Immature natural killer cell (primary cell): ENCODE data around the gene L3MBTL1. TPM values are rescaled to one million over a fixed set of nuclear protein-coding genes. Genes with fewer than 3 reads are reported as not detected.

ENCODE experiments used
- DNase-seq, 3 donors: peaks; one replicate each; pipeline ENCODE4 v3.0.0; 2022; ENCODE audit warnings: mixed read lengths in 1 of 3
- H3K27ac Mint-ChIP-seq, 6 donors: one replicate each; pipeline ENCODE4 v1.8.0; 2020; ENCODE audit warnings: mixed read lengths in 6 of 6, mild to moderate bottlenecking in 5 of 6, inconsistent platforms in 4 of 6, moderate library complexity in 3 of 6
- H3K27me3 Mint-ChIP-seq, 3 donors: one replicate each; pipeline ENCODE4 v1.8.0; 2020 to 2021; ENCODE audit warnings: low read depth in 3 of 3, mild to moderate bottlenecking in 3 of 3, mixed read lengths in 3 of 3, moderate library complexity in 3 of 3, inconsistent platforms in 1 of 3
- H3K36me3 Mint-ChIP-seq, 3 donors: one replicate each; pipeline ENCODE4 v1.8.0; 2020; ENCODE audit warnings: mixed read lengths in 3 of 3, inconsistent platforms in 2 of 3, mild to moderate bottlenecking in 2 of 3
- H3K4me1 Mint-ChIP-seq, 2 donors: one replicate each; pipeline ENCODE4 v1.8.0; 2020; ENCODE audit warnings: inconsistent platforms in 2 of 2, mild to moderate bottlenecking in 2 of 2, mixed read lengths in 2 of 2, moderate library complexity in 1 of 2
- H3K4me3 Mint-ChIP-seq, 5 donors: one replicate each; pipeline ENCODE4 v1.8.0; 2020; ENCODE audit warnings: mild to moderate bottlenecking in 5 of 5, mixed read lengths in 5 of 5, inconsistent platforms in 3 of 5, moderate library complexity in 3 of 5
- H3K9me3 Mint-ChIP-seq, 6 donors: one replicate each; pipeline ENCODE4 v1.8.0; 2020; ENCODE audit warnings: mild to moderate bottlenecking in 6 of 6, mixed read lengths in 6 of 6, inconsistent platforms in 4 of 6, moderate library complexity in 3 of 6
- polyA plus RNA-seq, 3 donors: library from polyadenylated mRNA; unstranded; fragments of 300-500 nt; fragmentation: Illumina TruSeq; gene quantifications; one replicate each; pipeline ENCODE4 v1.2.3, GENCODE V29; 2021

L3MBTL1 gene
- polyA plus RNA-seq, 3 donors from 2014 or later, result 0.91 to 1.8 TPM; not detected in 1

- H3K4me3 Mint-ChIP-seq, result peak overlapping the region; percentile 90 to 97 (median 95)
- H3K9me3 Mint-ChIP-seq, result no peaks in the 10 kb centered on the region
- peak overlapping the region; percentile 83 to 93 (median 86) for H3K27ac Mint-ChIP-seq
- peaks cover 0 to 3% (median 0%) of the 10 kb centered on the region in 3 donors for H3K36me3 Mint-ChIP-seq
- peaks cover 5 to 14% (median 11%) of the 10 kb centered on the region in 3 donors for H3K27me3 Mint-ChIP-seq
- peaks cover 20 to 21% of the 10 kb centered on the region in 2 donors for H3K4me1 Mint-ChIP-seq
- DNase-seq, result peak; percentile 97 to 98 (median 97)
These were observed 6.6 kb downstream of the L3MBTL1 start for GRCh38 chr20:43513931-43514647.

DNA sequence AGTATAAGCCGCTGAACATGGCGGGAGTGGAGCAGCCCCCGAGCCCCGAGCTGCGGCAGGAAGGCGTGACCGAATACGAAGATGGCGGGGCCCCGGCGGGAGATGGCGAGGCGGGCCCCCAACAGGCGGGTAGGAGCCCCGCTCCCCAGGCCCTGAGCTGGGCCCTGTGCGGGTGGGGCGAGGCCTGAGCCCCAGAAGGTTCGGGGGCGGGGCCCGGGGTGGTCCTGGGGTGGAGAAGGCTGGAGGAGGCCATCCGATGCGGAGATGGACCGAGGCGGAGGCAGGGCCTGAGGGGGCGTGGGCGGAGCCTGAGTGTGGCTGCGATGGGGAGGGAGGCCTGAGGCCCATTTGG lies 7.1 kb downstream of the L3MBTL1 start:
- H3K4me1 Mint-ChIP-seq, result peaks cover 20 to 21% of the 10 kb centered on the region in 2 donors
- DNase-seq, result no peak
- H3K4me3 Mint-ChIP-seq, result peak overlapping the region; percentile 90 to 97 (median 95)
- peaks cover 0 to under 1% (median 0%) of the 10 kb centered on the region in 3 donors for H3K36me3 Mint-ChIP-seq
- H3K27ac Mint-ChIP-seq, result peak overlapping the region; percentile 83 to 93 (median 86)
- no peaks in the 10 kb centered on the region for H3K9me3 Mint-ChIP-seq
- H3K27me3 Mint-ChIP-seq, result peaks cover 5 to 11% (median 9%) of the 10 kb centered on the region in 3 donors

DNA sequence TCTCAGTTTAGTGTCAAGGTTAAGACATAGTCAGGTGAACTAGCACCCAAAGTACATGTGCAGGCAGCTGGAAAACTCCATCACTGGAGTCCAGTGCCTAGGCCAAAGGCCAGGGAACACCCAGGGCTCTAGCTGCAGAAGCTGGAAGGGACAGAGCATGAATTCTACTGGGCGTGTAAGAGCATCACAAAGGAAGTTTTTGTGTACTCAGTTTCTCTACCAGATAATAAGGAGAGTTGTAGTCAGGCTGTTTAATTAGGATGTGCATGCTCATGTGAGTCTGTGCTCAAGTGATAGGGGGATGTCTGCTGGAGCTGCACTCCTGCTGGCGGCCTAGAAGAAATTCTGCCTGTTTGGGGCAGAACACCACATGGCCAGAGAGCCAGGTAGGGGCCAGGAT lies 8.1 kb downstream of the L3MBTL1 start:
- Mint-ChIP-seq H3K27me3 (peaks cover 5 to 11% (median 9%) of the 10 kb centered on the region in 3 donors), H3K36me3 (no peaks in the 10 kb centered on the region), H3K4me1 (peaks cover 20 to 21% of the 10 kb centered on the region in 2 donors), H3K27ac (no peak overlapping the region), H3K4me3 (peak overlapping the region in 4 of 5 donors; percentile 29 to 96 (median 76)), H3K9me3 (no peaks in the 10 kb centered on the region)
- no peak for DNase-seq

- Mint-ChIP-seq H3K4me3 (peak overlapping the region in 2 of 5 donors; percentile 0 to 5), H3K4me1 (peaks cover 20 to 21% of the 10 kb centered on the region in 2 donors), H3K27me3 (peaks cover 5 to 11% (median 9%) of the 10 kb centered on the region in 3 donors), H3K9me3 (no peaks in the 10 kb centered on the region), H3K27ac (no peak overlapping the region), H3K36me3 (no peaks in the 10 kb centered on the region)
- DNase-seq, result no peak
These were observed 8.8 kb downstream of the L3MBTL1 start for GRCh38 chr20:43516251-43516824.

DNA sequence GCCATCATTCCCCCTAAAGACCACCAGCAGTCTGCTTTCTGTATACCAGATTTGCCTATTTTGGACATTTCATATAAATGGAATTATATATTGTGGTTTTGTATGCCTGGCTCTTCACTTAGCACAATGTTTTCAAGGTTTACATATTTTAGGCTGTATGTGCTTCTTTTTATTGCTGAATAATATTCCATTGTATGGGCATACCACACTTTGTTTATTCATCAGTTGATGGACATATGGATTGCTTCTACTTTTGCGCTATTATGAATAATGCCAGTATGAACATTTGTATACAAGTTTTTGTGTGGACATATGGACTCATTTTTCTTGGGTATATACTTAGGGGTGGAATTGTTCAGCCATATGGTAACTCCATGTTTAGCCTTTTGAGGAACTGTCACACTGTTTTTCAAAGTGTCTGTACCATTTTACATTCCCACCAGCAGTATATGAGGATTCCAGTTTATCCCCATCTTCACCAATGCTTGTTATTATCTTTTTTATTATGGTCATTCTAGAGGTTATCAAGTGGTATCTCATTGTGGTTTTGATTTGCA lies 12.7 kb downstream of the L3MBTL1 start:
- peaks cover 10 to 13% of the 10 kb centered on the region in 2 donors for H3K4me1 Mint-ChIP-seq
- H3K27me3 Mint-ChIP-seq, result peaks cover 0 to 3% (median 0%) of the 10 kb centered on the region in 3 donors
- H3K27ac Mint-ChIP-seq, result no peak overlapping the region
- peaks cover 0 to 4% (median 0%) of the 10 kb centered on the region in 6 donors for H3K9me3 Mint-ChIP-seq
- DNase-seq, result no peak
- no peaks in the 10 kb centered on the region for H3K36me3 Mint-ChIP-seq
- H3K4me3 Mint-ChIP-seq, result no peak overlapping the region

- H3K4me1 Mint-ChIP-seq, result peaks cover 0 to 2% of the 10 kb centered on the region in 2 donors
These were observed 17.5 kb downstream of the L3MBTL1 start for GRCh38 chr20:43525021-43525420.

GRCh38 chr20:43528258-43528875 lies 20.9 kb downstream of the L3MBTL1 start:
- H3K27ac Mint-ChIP-seq, result no peak overlapping the region
- peaks cover 0 to 2% (median 0%) of the 10 kb centered on the region in 3 donors for H3K27me3 Mint-ChIP-seq
- H3K36me3 Mint-ChIP-seq, result peaks cover 0 to 4% (median 0%) of the 10 kb centered on the region in 3 donors
- peaks cover 0 to 4% (median 0%) of the 10 kb centered on the region in 6 donors for H3K9me3 Mint-ChIP-seq
- no peak for DNase-seq
- no peak overlapping the region for H3K4me3 Mint-ChIP-seq
- peaks cover 0 to 2% of the 10 kb centered on the region in 2 donors for H3K4me1 Mint-ChIP-seq

More at GRCh38 chr20:43525021-43525420, 17.5 kb downstream of the L3MBTL1 start:
- H3K36me3 Mint-ChIP-seq, result peaks cover 0 to 4% (median 0%) of the 10 kb centered on the region in 3 donors
- H3K27ac Mint-ChIP-seq, result no peak overlapping the region
- H3K9me3 Mint-ChIP-seq, result peaks cover 0 to 4% (median 0%) of the 10 kb centered on the region in 6 donors
- no peak overlapping the region for H3K4me3 Mint-ChIP-seq
- H3K27me3 Mint-ChIP-seq, result peaks cover 0 to 2% (median 0%) of the 10 kb centered on the region in 3 donors
- no peak for DNase-seq

GRCh38 chr20:43529051-43529450 lies 21.6 kb downstream of the L3MBTL1 start:
- H3K4me1 Mint-ChIP-seq, result peaks cover 0 to 2% of the 10 kb centered on the region in 2 donors
- peaks cover 0 to 4% (median 0%) of the 10 kb centered on the region in 3 donors for H3K36me3 Mint-ChIP-seq
- no peak overlapping the region for H3K4me3 Mint-ChIP-seq
- peaks cover 0 to 2% (median 2%) of the 10 kb centered on the region in 3 donors for H3K27me3 Mint-ChIP-seq
- H3K9me3 Mint-ChIP-seq, result peaks cover 0 to 4% (median 0%) of the 10 kb centered on the region in 6 donors
- no peak for DNase-seq
- H3K27ac Mint-ChIP-seq, result no peak overlapping the region

- peaks cover 0 to 2% (median 2%) of the 10 kb centered on the region in 3 donors for H3K27me3 Mint-ChIP-seq
- H3K4me3 Mint-ChIP-seq, result no peak overlapping the region
- H3K9me3 Mint-ChIP-seq, result peaks cover 0 to 3% (median 0%) of the 10 kb centered on the region in 6 donors
- H3K4me1 Mint-ChIP-seq, result peaks cover 0 to 2% of the 10 kb centered on the region in 2 donors
- DNase-seq, result no peak
- peaks cover 0 to 4% (median 0%) of the 10 kb centered on the region in 3 donors for H3K36me3 Mint-ChIP-seq
- peak overlapping the region in 2 of 6 donors; percentile 34 to 69 for H3K27ac Mint-ChIP-seq
These were observed 22.1 kb downstream of the L3MBTL1 start for GRCh38 chr20:43529457-43530153.

GRCh38 chr20:43530321-43531090 lies 23.0 kb downstream of the L3MBTL1 start:
- H3K9me3 Mint-ChIP-seq, result no peaks in the 10 kb centered on the region
- peaks cover 0 to 4% (median 0%) of the 10 kb centered on the region in 3 donors for H3K36me3 Mint-ChIP-seq
- no peak overlapping the region for H3K4me3 Mint-ChIP-seq
- H3K4me1 Mint-ChIP-seq, result peaks cover 0 to 2% of the 10 kb centered on the region in 2 donors
- no peak for DNase-seq
- H3K27ac Mint-ChIP-seq, result no peak overlapping the region
- peaks cover 0 to 2% (median 2%) of the 10 kb centered on the region in 3 donors for H3K27me3 Mint-ChIP-seq

GRCh38 chr20:43531091-43531443 lies 23.6 kb downstream of the L3MBTL1 start:
- H3K4me3 Mint-ChIP-seq, result no peak overlapping the region
- peaks cover 0 to 2% (median 2%) of the 10 kb centered on the region in 3 donors for H3K27me3 Mint-ChIP-seq
- H3K4me1 Mint-ChIP-seq, result peaks cover 0 to 2% of the 10 kb centered on the region in 2 donors
- no peaks in the 10 kb centered on the region for H3K9me3 Mint-ChIP-seq
- H3K27ac Mint-ChIP-seq, result no peak overlapping the region
- no peak for DNase-seq
- peaks cover 0 to 4% (median 0%) of the 10 kb centered on the region in 3 donors for H3K36me3 Mint-ChIP-seq

DNA sequence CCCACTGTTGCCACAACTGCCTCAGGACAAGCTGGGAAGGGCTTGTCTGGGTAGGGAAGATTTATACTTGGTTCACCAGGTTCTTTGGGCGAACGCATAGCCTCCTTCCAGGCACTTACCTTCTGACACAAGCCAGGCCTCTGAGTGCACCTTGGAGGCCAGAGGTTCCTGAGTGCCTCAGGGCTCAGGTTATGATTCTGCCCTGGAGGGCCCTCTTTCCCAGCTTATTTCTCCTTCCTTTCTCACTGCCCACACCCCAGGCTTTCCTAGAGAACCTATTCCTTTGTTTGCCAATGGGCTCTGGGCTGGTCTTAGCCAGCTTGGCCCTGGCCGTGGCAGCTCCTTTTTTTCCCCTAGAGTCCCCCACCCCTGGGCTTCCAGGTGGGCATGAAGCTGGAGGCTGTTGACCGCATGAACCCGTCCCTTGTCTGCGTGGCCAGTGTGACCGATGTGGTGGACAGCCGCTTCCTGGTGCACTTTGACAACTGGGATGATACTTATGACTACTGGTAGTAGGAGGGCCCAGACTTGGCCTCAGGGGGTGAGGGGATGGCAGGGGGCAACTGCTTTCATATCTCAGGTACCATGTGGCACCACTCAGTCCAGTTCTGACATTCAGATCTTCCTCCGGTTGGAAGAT lies 25.0 kb downstream of the L3MBTL1 start:
- Mint-ChIP-seq H3K27ac (no peak overlapping the region), H3K4me1 (peaks cover 0 to 2% of the 10 kb centered on the region in 2 donors), H3K4me3 (no peak overlapping the region), H3K27me3 (peaks cover 0 to 2% (median 0%) of the 10 kb centered on the region in 3 donors), H3K9me3 (no peaks in the 10 kb centered on the region), H3K36me3 (peaks cover 0 to 4% (median 0%) of the 10 kb centered on the region in 3 donors)
- no peak for DNase-seq
